Neural progenitor cell (in vitro differentiated cells): ENCODE measurements around the gene GRK7.

ENCODE experiments used
- EZH2 ChIP-seq: fragments of 200-600 bp; sonication (generic); IDR thresholded peaks from 2 replicates; pipeline ENCODE4 v1.6.1; 2017; ENCODE audit warnings: antibody characterized with exemption, mild to moderate bottlenecking, moderate library complexity
- TF ChIP-seq, protein P1 (sequence below): fragments of 200-600 bp; sonication (generic); IDR thresholded peaks from 2 replicates; pipeline ENCODE4 v1.5.1; 2017; ENCODE audit warnings: antibody characterized with exemption, mild to moderate bottlenecking

DNA sequence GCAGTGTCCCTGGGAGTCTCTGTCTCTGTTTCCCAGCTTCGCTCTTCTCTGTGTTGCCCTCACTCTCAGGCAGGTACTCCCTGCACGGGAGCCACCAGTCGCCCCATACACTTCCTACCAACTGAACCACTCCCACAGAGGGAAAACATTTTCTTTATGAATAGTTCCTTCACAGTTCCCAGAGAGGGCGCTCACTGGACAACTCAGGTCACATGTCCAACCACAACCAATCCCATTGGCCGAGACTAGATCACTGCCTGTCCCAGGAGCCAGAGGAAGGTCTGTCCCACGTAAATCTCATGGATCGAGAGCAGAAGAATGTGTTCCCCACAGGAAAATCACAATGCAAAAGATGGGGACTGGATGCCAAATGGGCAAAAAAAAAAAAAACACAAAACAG lies 26.1 kb downstream of the GRK7 start:
- TF ChIP-seq, protein P1, sequence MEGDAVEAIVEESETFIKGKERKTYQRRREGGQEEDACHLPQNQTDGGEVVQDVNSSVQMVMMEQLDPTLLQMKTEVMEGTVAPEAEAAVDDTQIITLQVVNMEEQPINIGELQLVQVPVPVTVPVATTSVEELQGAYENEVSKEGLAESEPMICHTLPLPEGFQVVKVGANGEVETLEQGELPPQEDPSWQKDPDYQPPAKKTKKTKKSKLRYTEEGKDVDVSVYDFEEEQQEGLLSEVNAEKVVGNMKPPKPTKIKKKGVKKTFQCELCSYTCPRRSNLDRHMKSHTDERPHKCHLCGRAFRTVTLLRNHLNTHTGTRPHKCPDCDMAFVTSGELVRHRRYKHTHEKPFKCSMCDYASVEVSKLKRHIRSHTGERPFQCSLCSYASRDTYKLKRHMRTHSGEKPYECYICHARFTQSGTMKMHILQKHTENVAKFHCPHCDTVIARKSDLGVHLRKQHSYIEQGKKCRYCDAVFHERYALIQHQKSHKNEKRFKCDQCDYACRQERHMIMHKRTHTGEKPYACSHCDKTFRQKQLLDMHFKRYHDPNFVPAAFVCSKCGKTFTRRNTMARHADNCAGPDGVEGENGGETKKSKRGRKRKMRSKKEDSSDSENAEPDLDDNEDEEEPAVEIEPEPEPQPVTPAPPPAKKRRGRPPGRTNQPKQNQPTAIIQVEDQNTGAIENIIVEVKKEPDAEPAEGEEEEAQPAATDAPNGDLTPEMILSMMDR = no peak
- TF ChIP-seq EZH2 = no peak
